Measurements from ENCODE around the gene PSMD1.

- no peak for TF ChIP-seq EZH2 (IDR thresholded peaks at IDR 0.05; ENCODE audit: borderline replicate concordance, low read depth, low read length, poor library complexity, severe bottlenecking)
- TF ChIP-seq, protein P1, sequence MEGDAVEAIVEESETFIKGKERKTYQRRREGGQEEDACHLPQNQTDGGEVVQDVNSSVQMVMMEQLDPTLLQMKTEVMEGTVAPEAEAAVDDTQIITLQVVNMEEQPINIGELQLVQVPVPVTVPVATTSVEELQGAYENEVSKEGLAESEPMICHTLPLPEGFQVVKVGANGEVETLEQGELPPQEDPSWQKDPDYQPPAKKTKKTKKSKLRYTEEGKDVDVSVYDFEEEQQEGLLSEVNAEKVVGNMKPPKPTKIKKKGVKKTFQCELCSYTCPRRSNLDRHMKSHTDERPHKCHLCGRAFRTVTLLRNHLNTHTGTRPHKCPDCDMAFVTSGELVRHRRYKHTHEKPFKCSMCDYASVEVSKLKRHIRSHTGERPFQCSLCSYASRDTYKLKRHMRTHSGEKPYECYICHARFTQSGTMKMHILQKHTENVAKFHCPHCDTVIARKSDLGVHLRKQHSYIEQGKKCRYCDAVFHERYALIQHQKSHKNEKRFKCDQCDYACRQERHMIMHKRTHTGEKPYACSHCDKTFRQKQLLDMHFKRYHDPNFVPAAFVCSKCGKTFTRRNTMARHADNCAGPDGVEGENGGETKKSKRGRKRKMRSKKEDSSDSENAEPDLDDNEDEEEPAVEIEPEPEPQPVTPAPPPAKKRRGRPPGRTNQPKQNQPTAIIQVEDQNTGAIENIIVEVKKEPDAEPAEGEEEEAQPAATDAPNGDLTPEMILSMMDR (conservative IDR thresholded peaks at IDR 0.05; ENCODE audit: low read depth, low read length) = no peak
Measured at GRCh38 chr2:231100990-231101389, 44.3 kb downstream of the PSMD1 start.
